Effector memory CD4-positive, alpha-beta T cell (primary cell): ENCODE data around the gene MAGEA11.
"Not testable (repeated sequence)": the region's sequence is repeated elsewhere in the genome, so short reads cannot be mapped to it uniquely, and the experiment has no call there.

Source experiments
- DNase-seq, 3 donors: peaks; one replicate each; pipeline ENCODE4 v3.0.0-alpha.2; 2020
- H3K27ac ChIP-seq: 2 replicates; pipeline ENCODE4 v1.7.0; 2013; ENCODE audit warnings: mild to moderate bottlenecking, low read length, moderate library complexity; ENCODE audit not compliant: insufficient read depth, poor library complexity, severe bottlenecking
- H3K27me3 ChIP-seq: replicated peaks from 2 replicates; pipeline ENCODE4 v1.7.0; 2013; ENCODE audit warnings: mild to moderate bottlenecking, low read length; ENCODE audit not compliant: insufficient read depth, control insufficient read depth, poor library complexity, severe bottlenecking
- H3K36me3 ChIP-seq: 2 replicates; pipeline ENCODE4 v1.7.0; 2013; ENCODE audit warnings: mild to moderate bottlenecking, low read length, moderate library complexity; ENCODE audit not compliant: control insufficient read depth, insufficient read depth
- H3K4me1 ChIP-seq: 2 replicates; pipeline ENCODE4 v1.7.0; 2013; ENCODE audit warnings: low read length, mild to moderate bottlenecking; ENCODE audit not compliant: control insufficient read depth, insufficient read depth, poor library complexity, severe bottlenecking
- H3K4me3 ChIP-seq: 2 replicates; pipeline ENCODE4 v1.7.0; 2013; ENCODE audit warnings: low read length, low read depth, mild to moderate bottlenecking; ENCODE audit not compliant: insufficient read depth, poor library complexity, severe bottlenecking
- H3K9me3 ChIP-seq: 2 replicates; pipeline ENCODE4 v1.7.0; 2013; ENCODE audit warnings: mild to moderate bottlenecking, low read length, moderate library complexity; ENCODE audit not compliant: control insufficient read depth

The MAGEA11 gene

DNA sequence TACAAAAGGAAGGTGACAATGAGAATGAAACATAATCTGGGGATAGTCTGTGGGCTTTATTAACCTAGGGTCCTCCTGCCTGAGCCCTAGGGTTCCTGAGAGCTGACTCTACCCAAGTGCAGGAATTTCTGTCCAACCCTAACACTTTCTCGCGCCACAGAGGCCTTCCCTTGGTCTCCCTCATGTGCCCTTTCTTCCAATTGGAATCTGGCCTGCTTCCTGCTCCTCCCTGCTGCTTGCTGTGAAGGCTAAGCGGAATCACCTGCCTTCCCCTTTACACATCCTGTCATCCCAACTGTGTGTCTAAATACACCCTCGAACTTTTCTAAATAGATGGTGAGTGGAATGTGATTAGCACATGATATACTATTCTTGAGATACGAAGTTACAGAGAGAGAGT, 5.9 kb downstream of the MAGEA11 start:
- Histone ChIP-seq H3K4me1 (no peaks in the 10 kb centered on the region), H3K27me3 (no peaks in the 10 kb centered on the region), H3K9me3 (no peaks in the 10 kb centered on the region), H3K4me3 (no peak overlapping the region), H3K36me3 (no peaks in the 10 kb centered on the region), H3K27ac (no peak overlapping the region)
- no peak for DNase-seq

DNA sequence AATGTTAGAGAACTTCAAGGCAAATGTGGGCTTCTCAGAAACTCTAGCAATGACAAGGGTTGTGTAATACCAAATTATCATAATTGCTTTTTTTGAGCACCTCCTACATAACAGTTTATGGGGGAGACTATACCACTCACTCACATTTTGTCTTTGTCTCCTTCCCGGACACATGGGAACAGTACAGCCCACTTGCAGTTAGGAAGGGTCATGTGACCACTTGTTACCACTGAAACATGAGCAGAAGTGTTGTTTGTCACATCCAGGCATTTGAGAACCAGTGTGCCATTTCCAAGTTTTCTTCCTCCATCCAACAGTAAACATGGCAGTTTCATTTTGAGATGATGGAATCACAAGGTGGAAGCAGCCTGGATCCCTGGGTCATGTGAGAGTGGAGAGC, 6.9 kb downstream of the MAGEA11 start:
- H3K36me3 ChIP-seq = no peaks in the 10 kb centered on the region
- H3K4me1 ChIP-seq = no peaks in the 10 kb centered on the region
- H3K27me3 ChIP-seq = no peaks in the 10 kb centered on the region
- no peak overlapping the region for H3K4me3 ChIP-seq
- no peak for DNase-seq
- H3K27ac ChIP-seq = no peak overlapping the region
- H3K9me3 ChIP-seq = no peaks in the 10 kb centered on the region

DNA sequence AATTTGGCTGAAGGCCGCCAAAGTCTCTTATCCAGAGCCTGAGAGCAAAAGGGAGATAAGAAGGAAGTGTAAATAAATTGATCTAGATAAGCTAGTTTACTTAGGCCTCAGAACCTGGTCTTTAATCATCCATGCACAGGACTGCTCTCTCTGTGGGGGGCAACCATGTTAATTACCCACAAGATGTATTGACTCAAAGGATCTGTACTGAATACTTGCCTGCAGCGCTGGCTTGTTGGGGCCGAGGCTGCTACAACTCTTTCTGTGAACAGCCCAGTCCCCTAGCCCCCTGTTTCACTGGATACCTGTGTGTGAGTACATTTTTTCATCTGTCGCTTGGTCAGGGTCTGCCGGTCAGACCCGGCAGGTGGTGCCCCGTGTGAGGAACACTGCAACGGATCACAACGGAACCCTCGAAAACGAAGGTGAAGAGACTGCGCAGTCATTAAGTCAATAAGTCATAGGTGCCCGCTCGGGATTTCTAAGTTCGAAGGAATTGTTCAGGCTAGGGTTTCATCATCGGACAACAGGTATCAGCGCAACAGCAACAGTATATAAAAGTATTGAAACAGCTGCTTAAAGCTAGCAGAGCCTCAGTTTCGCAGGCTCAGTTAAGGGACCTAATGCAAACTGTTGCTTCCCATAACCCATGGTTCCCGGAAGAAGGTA, 8.3 kb downstream of the MAGEA11 start:
- no peaks in the 10 kb centered on the region for H3K4me1 ChIP-seq
- no peak for DNase-seq
- H3K27me3 ChIP-seq = no peaks in the 10 kb centered on the region
- H3K9me3 ChIP-seq = no peaks in the 10 kb centered on the region
- H3K27ac ChIP-seq = no peak overlapping the region
- H3K4me3 ChIP-seq = no peak overlapping the region
- H3K36me3 ChIP-seq = no peaks in the 10 kb centered on the region

DNA sequence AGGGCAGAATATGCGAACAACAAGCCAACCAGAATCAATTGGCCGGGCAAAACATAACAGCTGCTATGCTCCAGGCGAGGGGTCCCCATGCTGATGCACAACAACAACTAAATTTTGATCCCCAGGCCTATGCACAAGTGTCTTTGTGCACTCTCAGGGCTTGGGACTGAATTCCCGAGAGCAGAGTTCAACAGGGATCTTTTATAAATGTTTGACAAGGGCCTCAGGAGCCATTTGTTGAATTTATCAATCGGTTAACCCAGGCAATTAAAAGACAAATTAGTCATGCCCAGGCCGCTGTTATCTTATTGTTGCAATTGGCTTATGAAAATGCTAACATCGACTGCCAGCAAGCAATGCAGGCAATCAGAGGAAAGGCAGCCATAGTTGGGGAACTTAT, 9.4 kb downstream of the MAGEA11 start:
- not testable (repeated sequence) for DNase-seq, H3K27ac ChIP-seq, H3K36me3 ChIP-seq, H3K4me1 ChIP-seq, H3K9me3 ChIP-seq, H3K4me3 ChIP-seq, H3K27me3 ChIP-seq

DNA sequence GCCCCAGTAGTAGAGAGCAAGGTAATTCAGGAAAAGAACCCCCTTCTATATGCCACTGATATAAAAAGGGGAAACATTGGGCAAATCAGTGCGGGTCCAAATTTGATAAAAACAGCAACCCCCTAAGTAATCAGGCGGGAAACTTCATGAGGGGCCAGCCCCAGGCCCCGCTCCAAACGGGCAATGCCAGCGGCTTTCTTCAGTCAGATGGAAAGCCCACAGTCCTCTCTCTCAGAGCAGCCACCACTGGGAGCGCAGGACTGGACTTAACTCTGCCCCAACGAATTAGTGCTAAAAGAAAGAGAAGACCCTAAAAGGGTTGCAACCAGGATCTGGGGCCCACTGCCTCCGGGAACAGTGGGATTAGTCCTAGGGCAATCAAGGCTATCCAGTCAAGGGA, 9.9 kb downstream of the MAGEA11 start:
- no peaks in the 10 kb centered on the region for H3K9me3 ChIP-seq
- no peaks in the 10 kb centered on the region for H3K27me3 ChIP-seq
- H3K4me1 ChIP-seq = no peaks in the 10 kb centered on the region
- no peak overlapping the region for H3K27ac ChIP-seq
- no peaks in the 10 kb centered on the region for H3K36me3 ChIP-seq
- no peak overlapping the region for H3K4me3 ChIP-seq
- DNase-seq = no peak

DNA sequence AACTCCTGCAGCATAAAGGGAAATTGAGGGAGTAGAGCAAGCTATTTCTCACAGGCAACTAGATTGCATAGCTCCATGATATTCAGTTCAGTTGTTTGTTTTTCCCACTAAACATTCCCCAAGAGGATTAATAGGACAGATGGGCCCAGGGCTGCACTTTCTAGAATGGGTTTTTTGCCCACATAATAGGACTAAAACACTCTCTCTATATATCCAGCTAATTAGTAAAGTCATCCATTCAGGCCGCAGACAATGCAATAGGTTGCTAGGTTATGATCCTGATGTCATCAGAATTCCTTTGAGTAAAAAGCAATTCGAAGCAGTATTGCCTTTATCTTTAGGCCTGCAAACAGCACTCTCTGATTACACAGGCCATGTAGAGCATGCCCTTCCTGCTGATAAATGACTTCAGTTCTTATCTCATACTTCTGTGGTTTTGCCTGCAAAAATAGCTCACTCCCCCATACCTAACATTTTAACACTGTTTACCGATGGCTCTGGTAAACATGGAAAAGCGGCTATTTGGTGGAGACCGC, 11.8 kb downstream of the MAGEA11 start:
- DNase-seq, H3K4me1 ChIP-seq: not testable (repeated sequence)

DNA sequence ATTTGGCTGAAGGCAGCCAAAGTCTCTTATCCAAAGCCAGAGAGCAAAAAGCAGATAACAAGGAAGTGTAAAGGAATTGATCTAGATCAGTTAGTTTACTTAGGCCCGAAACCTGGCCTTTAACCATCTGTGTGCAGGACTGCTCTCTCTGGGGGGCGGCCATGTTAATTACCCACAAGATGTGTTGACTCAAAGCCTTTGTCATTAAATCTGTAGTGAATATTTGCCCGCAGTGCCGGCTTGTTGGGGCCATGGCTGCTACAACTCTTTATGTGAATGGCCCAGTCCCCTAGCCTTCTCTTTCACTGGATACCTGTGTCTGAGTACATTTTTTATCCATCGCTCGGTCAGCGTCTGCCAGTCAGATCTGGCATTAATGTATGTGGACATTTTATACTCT, 15.4 kb downstream of the MAGEA11 start:
- not testable (repeated sequence) for H3K4me1 ChIP-seq, DNase-seq, H3K4me3 ChIP-seq, H3K27me3 ChIP-seq, H3K9me3 ChIP-seq, H3K27ac ChIP-seq, H3K36me3 ChIP-seq

More for the DNA sequence above, 11.8 kb downstream of the MAGEA11 start:
- H3K27me3 ChIP-seq, H3K27ac ChIP-seq, H3K4me3 ChIP-seq, H3K9me3 ChIP-seq, H3K36me3 ChIP-seq: not testable (repeated sequence)

DNA sequence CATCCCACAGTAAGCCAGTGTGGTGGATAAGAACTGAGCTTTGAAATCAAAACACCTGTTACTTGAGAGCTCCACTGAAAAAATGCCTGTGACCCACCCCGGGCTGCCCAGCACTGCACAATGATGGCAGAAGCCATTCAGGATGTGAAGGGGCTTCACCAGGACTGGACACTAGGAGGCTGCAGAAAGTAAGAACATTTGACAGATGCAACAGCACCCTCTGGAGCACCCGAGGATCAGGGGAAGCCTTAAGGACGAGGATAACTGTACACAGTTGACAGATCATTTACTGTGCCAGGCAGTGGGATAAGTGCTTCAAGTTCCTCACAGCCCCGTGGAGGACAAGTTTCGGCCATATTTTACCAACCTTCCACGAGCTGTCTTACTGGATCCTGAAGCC, 30.4 kb downstream of the MAGEA11 start:
- not testable (repeated sequence) for H3K27ac ChIP-seq, H3K4me1 ChIP-seq

DNA sequence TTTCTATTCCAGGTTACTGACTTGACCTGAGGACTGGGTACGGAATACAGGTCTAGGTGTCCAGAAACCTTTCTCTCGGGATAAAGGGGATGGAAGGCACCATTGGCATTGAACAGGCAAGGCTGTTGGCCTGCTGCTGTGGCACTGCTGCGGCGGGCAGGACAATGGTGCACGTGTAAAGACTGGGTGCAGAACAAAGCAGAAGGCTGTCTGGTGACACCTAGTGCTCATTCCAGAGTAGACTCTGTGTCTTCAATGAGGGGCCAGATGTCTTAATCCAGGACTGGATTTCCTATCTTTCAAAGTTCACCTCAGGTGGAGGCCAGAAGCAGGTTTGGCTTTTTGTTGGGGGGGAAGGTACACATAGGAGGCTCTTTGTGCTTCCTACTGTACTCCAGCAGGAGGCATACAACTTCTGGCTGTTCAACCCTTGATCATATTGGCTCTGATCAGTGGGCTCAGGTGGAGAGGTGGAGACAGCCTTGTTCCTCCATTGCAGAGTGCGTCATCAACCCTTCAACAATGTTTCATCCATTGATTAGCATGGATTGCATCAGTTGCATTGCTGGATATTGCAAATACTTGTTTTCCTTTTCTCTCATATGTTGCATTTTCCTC, 34.6 kb downstream of the MAGEA11 start:
- H3K36me3 ChIP-seq, H3K9me3 ChIP-seq, H3K4me1 ChIP-seq, H3K27ac ChIP-seq, DNase-seq, H3K27me3 ChIP-seq, H3K4me3 ChIP-seq: not testable (repeated sequence)

More for the DNA sequence above, 30.4 kb downstream of the MAGEA11 start:
- H3K9me3 ChIP-seq, H3K36me3 ChIP-seq, H3K27me3 ChIP-seq, DNase-seq, H3K4me3 ChIP-seq: not testable (repeated sequence)

DNA sequence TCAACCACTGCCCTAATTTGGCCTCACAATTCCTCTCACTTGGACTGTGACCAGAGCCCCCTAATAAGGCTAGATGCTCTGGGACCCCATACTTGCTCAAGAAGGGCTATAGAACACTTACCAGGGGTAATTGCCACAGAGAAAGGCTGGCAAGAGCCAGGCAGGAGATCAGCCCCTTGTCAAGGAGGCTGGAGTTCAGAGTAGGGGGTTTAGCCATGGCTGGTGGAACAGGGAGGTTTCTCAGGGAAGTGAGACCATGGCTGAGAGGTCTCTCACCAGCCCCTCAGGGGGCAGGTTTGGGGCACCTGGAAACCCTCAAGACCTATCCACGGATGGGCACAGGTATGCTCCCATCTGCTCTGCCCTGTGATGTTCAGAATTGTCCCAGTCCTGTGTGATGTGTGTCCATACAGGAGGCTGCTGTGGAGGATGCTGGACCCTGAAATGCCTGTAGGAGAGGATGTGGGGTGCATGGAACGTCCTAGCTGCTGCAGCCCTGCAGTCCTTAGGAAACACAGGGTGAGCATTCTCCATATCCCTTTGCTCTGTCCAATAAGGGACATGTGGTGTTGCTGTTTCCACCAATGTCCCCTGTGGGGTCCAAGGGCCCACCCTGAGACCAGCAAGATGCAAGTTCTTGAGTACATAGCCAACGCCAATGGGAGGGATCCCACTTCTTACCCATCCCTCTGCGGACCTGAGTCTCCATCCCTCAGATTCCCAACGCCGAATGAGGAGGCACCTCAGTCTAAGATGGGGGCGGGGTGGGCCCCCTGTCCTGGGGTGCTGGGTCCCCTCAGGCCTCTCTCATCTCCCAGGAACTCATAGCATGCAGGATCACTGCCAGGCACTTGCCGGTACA, 45.6 kb downstream of the MAGEA11 start:
- no peak for DNase-seq
- H3K4me1 ChIP-seq = no peaks in the 10 kb centered on the region

More for the DNA sequence above, 45.6 kb downstream of the MAGEA11 start:
- Histone ChIP-seq H3K9me3 (no peaks in the 10 kb centered on the region), H3K27ac (no peak overlapping the region), H3K27me3 (no peaks in the 10 kb centered on the region), H3K36me3 (no peaks in the 10 kb centered on the region), H3K4me3 (no peak overlapping the region)
